ENCODE results near the gene KCND3.
A peak's percentile ranks its signal among the peaks of the same experiment; 100 is the strongest.
"Not testable (repeated sequence)": the region's sequence is repeated elsewhere in the genome, so short reads cannot be mapped to it uniquely, and the experiment has no call there.

KCND3 gene

GRCh38 chr1:111742292-111742691, 247.2 kb downstream of the KCND3 start:
- H3K4me3 ChIP-seq (ENCODE audit: low read depth, low read length); H3K9ac ChIP-seq (ENCODE audit: low read depth, low read length); H3K27ac ChIP-seq (ENCODE audit: low read depth, low read length); H3K36me3 ChIP-seq (ENCODE audit: control insufficient read depth, insufficient read depth, low read length); H3K27me3 ChIP-seq (ENCODE audit: control insufficient read depth, insufficient read depth, low read length); H3K9me3 ChIP-seq (ENCODE audit: control insufficient read depth, insufficient read depth, low read length): not testable (repeated sequence)
- peaks cover 11% of the 10 kb centered on the region for H3K4me1 ChIP-seq (ENCODE audit: control insufficient read depth, insufficient read depth, low read length)

- Histone ChIP-seq H3K4me1 (ENCODE audit: control insufficient read depth, insufficient read depth, low read length) (peaks cover 32% of the 10 kb centered on the region), H3K9ac (ENCODE audit: low read depth, low read length) (peak overlapping the region; percentile 61), H3K36me3 (ENCODE audit: control insufficient read depth, insufficient read depth, low read length) (0 out of 2 replicates have a peak, but pooled peaks cover 5% of the 10 kb centered on the region), H3K4me3 (ENCODE audit: low read depth, low read length) (peak overlapping the region; percentile 90), H3K27ac (ENCODE audit: low read depth, low read length) (peak overlapping the region; percentile 78), H3K9me3 (ENCODE audit: control insufficient read depth, insufficient read depth, low read length) (no peaks in the 10 kb centered on the region), H3K27me3 (ENCODE audit: control insufficient read depth, insufficient read depth, low read length) (peaks cover 7% of the 10 kb centered on the region; the same call in 1 of the 2 replicates)
These were observed 249.3 kb downstream of the KCND3 start for GRCh38 chr1:111739925-111740765.

GRCh38 chr1:111739194-111739924, 250.1 kb downstream of the KCND3 start, which contains the start of gene INKA2:
Gene INKA2, minus strand, starts transcription at chr1:111739395. Its CDS starts 153 bp downstream, at chr1:111739242.
- Histone ChIP-seq H3K36me3 (ENCODE audit: control insufficient read depth, insufficient read depth, low read length) (0 out of 2 replicates have a peak, but pooled peaks cover 7% of the 10 kb centered on the region), H3K4me3 (ENCODE audit: low read depth, low read length) (peak within 1 kb of the TSS; percentile 90), H3K4me1 (ENCODE audit: control insufficient read depth, insufficient read depth, low read length) (peaks cover 34% of the 10 kb centered on the region), H3K9me3 (ENCODE audit: control insufficient read depth, insufficient read depth, low read length) (no peaks in the 10 kb centered on the region), H3K9ac (ENCODE audit: low read depth, low read length) (peak within 1 kb of the TSS; percentile 61), H3K27ac (ENCODE audit: low read depth, low read length) (peak within 1 kb of the TSS; percentile 79), H3K27me3 (ENCODE audit: control insufficient read depth, insufficient read depth, low read length) (peaks cover 7% of the 10 kb centered on the region; the same call in 1 of the 2 replicates)

GRCh38 chr1:111738436-111739193, 250.9 kb downstream of the KCND3 start:
- 0 out of 2 replicates have a peak, but pooled peaks cover 7% of the 10 kb centered on the region for H3K36me3 ChIP-seq (ENCODE audit: control insufficient read depth, insufficient read depth, low read length)
- no peaks in the 10 kb centered on the region for H3K9me3 ChIP-seq (ENCODE audit: control insufficient read depth, insufficient read depth, low read length)
- peaks cover 7% of the 10 kb centered on the region; the same call in 1 of the 2 replicates for H3K27me3 ChIP-seq (ENCODE audit: control insufficient read depth, insufficient read depth, low read length)
- H3K9ac ChIP-seq (ENCODE audit: low read depth, low read length), result peak overlapping the region; percentile 55
- peak overlapping the region; percentile 90 for H3K4me3 ChIP-seq (ENCODE audit: low read depth, low read length)
- peaks cover 34% of the 10 kb centered on the region for H3K4me1 ChIP-seq (ENCODE audit: control insufficient read depth, insufficient read depth, low read length)
- H3K27ac ChIP-seq (ENCODE audit: low read depth, low read length), result peak overlapping the region; percentile 79

GRCh38 chr1:111738133-111738435, 251.4 kb downstream of the KCND3 start:
- peaks cover 11% of the 10 kb centered on the region; the same call in 1 of the 2 replicates for H3K36me3 ChIP-seq (ENCODE audit: control insufficient read depth, insufficient read depth, low read length)
- H3K27ac ChIP-seq (ENCODE audit: low read depth, low read length), result no peak overlapping the region
- H3K9ac ChIP-seq (ENCODE audit: low read depth, low read length), result no peak overlapping the region; the same call in 1 of the 2 replicates
- peak overlapping the region; percentile 90 for H3K4me3 ChIP-seq (ENCODE audit: low read depth, low read length)
- peaks cover 7% of the 10 kb centered on the region; the same call in 1 of the 2 replicates for H3K27me3 ChIP-seq (ENCODE audit: control insufficient read depth, insufficient read depth, low read length)
- H3K4me1 ChIP-seq (ENCODE audit: control insufficient read depth, insufficient read depth, low read length), result peaks cover 34% of the 10 kb centered on the region
- H3K9me3 ChIP-seq (ENCODE audit: control insufficient read depth, insufficient read depth, low read length), result no peaks in the 10 kb centered on the region

- no peaks in the 10 kb centered on the region for H3K9me3 ChIP-seq (ENCODE audit: control insufficient read depth, insufficient read depth, low read length)
- H3K9ac ChIP-seq (ENCODE audit: low read depth, low read length), result no peak overlapping the region
- H3K27ac ChIP-seq (ENCODE audit: low read depth, low read length), result no peak overlapping the region
- H3K4me3 ChIP-seq (ENCODE audit: low read depth, low read length), result peak overlapping the region; percentile 90
- H3K36me3 ChIP-seq (ENCODE audit: control insufficient read depth, insufficient read depth, low read length), result peaks cover 11% of the 10 kb centered on the region; the same call in 1 of the 2 replicates
- H3K27me3 ChIP-seq (ENCODE audit: control insufficient read depth, insufficient read depth, low read length), result peaks cover 7% of the 10 kb centered on the region; the same call in 1 of the 2 replicates
- peaks cover 34% of the 10 kb centered on the region for H3K4me1 ChIP-seq (ENCODE audit: control insufficient read depth, insufficient read depth, low read length)
These were observed 252.0 kb downstream of the KCND3 start for GRCh38 chr1:111737216-111738132.

GRCh38 chr1:111736548-111737215, 252.8 kb downstream of the KCND3 start:
- peak overlapping the region; percentile 90 for H3K4me3 ChIP-seq (ENCODE audit: low read depth, low read length)

GRCh38 chr1:111735858-111736544, 253.5 kb downstream of the KCND3 start:
- H3K9me3 ChIP-seq (ENCODE audit: control insufficient read depth, insufficient read depth, low read length), result no peaks in the 10 kb centered on the region
- peaks cover 34% of the 10 kb centered on the region for H3K4me1 ChIP-seq (ENCODE audit: control insufficient read depth, insufficient read depth, low read length)
- peak overlapping the region; percentile 61 for H3K27ac ChIP-seq (ENCODE audit: low read depth, low read length)
- no peak overlapping the region for H3K9ac ChIP-seq (ENCODE audit: low read depth, low read length)
- peaks cover under 1% of the 10 kb centered on the region; the same call in 1 of the 2 replicates for H3K27me3 ChIP-seq (ENCODE audit: control insufficient read depth, insufficient read depth, low read length)
- H3K36me3 ChIP-seq (ENCODE audit: control insufficient read depth, insufficient read depth, low read length), result peaks cover 16% of the 10 kb centered on the region; the same call in 1 of the 2 replicates
- peak overlapping the region; percentile 43; the same call in 1 of the 2 replicates for H3K4me3 ChIP-seq (ENCODE audit: low read depth, low read length)

More at GRCh38 chr1:111736548-111737215, 252.8 kb downstream of the KCND3 start:
- Histone ChIP-seq H3K27ac (ENCODE audit: low read depth, low read length) (no peak overlapping the region), H3K27me3 (ENCODE audit: control insufficient read depth, insufficient read depth, low read length) (peaks cover 7% of the 10 kb centered on the region; the same call in 1 of the 2 replicates), H3K4me1 (ENCODE audit: control insufficient read depth, insufficient read depth, low read length) (peaks cover 34% of the 10 kb centered on the region), H3K9me3 (ENCODE audit: control insufficient read depth, insufficient read depth, low read length) (no peaks in the 10 kb centered on the region), H3K36me3 (ENCODE audit: control insufficient read depth, insufficient read depth, low read length) (peaks cover 16% of the 10 kb centered on the region; the same call in 1 of the 2 replicates), H3K9ac (ENCODE audit: low read depth, low read length) (no peak overlapping the region)

- peaks cover 34% of the 10 kb centered on the region for H3K4me1 ChIP-seq (ENCODE audit: control insufficient read depth, insufficient read depth, low read length)
- no peaks in the 10 kb centered on the region for H3K27me3 ChIP-seq (ENCODE audit: control insufficient read depth, insufficient read depth, low read length)
- peaks cover 16% of the 10 kb centered on the region; the same call in 1 of the 2 replicates for H3K36me3 ChIP-seq (ENCODE audit: control insufficient read depth, insufficient read depth, low read length)
- H3K27ac ChIP-seq (ENCODE audit: low read depth, low read length), result no peak overlapping the region
- no peak overlapping the region for H3K9ac ChIP-seq (ENCODE audit: low read depth, low read length)
- no peak overlapping the region for H3K4me3 ChIP-seq (ENCODE audit: low read depth, low read length)
- H3K9me3 ChIP-seq (ENCODE audit: control insufficient read depth, insufficient read depth, low read length), result no peaks in the 10 kb centered on the region
These were observed 254.1 kb downstream of the KCND3 start for GRCh38 chr1:111735321-111735720.

Data from HUES48 (cell line).